ENCODE results near the gene AGAP9. TPM values are rescaled to one million over a fixed set of nuclear protein-coding genes. Genes with fewer than 3 reads are reported as not detected.
A peak's percentile ranks its signal among the peaks of the same experiment; 100 is the strongest.
"Not testable (repeated sequence)": the region's sequence is repeated elsewhere in the genome, so short reads cannot be mapped to it uniquely, and the experiment has no call there.

The AGAP9 gene
- total RNA-seq, 2 experiments from 2014 or later: 4.3 to 4.9 TPM

DNA sequence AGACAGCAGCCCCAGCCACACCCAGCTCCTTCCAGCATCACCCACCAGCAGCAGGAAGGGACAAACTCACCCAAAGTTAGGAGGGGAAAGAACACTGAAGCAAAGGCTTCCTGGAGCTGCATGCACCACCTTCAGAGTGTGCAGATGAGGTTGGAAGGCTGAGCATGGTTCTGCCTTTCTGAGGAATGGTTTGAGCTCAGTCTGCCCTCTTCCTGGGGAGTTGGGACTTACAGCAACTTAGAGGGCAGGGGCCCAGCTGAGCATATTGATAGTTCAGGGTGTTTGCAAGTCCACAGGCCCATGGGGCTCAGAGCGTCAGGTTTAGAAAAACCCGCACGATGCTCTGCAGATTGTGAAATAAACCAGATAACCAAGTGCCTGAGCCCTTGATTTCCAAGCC lies 43.3 kb downstream of the AGAP9 start:
- H3K9me3 Mint-ChIP-seq; H3K36me3 Mint-ChIP-seq; H3K4me1 Mint-ChIP-seq; H3K4me3 Mint-ChIP-seq; ATAC-seq (ENCODE audit: low read depth); H3K27me3 Mint-ChIP-seq; H3K27ac Mint-ChIP-seq; POLR2A ChIA-PET; DNase-seq: not testable (repeated sequence)

DNA sequence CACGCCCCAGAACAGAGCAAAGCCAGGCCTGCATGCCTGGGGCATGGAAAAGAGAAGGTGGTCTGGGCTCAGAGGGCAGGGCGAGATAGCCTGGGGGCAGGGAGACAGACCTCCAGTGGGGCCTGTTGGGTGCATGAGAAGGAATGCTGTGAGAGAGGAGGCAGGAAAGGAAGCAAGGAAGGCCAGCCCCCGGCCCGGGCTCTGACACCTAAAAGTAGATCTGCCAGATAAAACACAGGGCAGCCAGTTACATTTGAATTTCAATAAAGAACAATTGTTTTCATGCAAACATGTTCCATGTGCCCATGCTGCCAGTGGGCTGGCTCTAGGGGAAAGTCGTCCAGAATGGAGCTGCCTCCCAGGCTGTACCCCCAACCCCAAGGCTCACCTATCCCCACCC lies 45.3 kb downstream of the AGAP9 start:
- POLR2A ChIA-PET; H3K27me3 Mint-ChIP-seq; H3K4me3 Mint-ChIP-seq; ATAC-seq (ENCODE audit: low read depth); DNase-seq; H3K4me1 Mint-ChIP-seq; H3K27ac Mint-ChIP-seq; H3K36me3 Mint-ChIP-seq; H3K9me3 Mint-ChIP-seq: not testable (repeated sequence)

DNA sequence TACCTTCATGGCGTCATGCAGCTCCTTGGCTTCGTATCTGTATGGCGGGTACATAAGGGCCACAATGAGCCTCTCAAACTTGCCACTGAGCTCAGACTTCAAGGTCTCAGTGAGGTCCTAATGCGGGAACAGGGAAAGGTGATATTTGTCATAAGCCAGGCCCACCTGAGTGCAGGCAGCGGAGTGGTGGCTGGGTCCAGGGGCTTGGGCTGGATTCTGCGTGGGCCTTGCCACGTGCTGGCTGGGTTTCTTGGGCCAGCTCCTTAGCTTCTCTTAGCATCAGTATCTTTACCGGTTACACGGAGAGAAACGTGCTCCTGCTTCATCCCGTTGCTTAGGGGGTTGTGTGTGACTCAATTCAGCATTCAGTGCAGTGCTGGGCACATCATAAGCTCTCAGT lies 46.4 kb downstream of the AGAP9 start:
- DNase-seq; H3K9me3 Mint-ChIP-seq; H3K4me3 Mint-ChIP-seq; H3K27me3 Mint-ChIP-seq; H3K4me1 Mint-ChIP-seq; ATAC-seq (ENCODE audit: low read depth); H3K27ac Mint-ChIP-seq; POLR2A ChIA-PET; H3K36me3 Mint-ChIP-seq: not testable (repeated sequence)

DNA sequence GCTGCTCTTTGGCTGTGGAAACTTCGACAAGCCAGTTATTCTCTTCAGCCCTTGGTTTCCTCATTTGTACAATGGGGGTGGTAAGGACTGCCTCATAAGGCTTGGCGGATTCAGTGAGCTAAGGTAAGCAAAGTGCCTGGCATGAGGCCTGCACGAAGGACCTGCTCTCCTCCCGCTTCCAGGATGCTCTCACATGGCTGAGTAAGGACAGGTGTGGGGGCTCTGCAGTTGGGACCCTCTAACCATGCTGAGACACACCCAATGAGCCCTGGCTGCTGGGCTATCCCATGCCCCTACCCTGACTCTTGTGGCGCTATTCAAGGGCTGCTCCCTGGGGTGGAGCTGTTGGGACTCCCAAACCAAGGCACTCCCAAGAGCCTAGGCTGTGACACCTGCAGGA lies 48.3 kb downstream of the AGAP9 start:
- H3K27me3 Mint-ChIP-seq; H3K27ac Mint-ChIP-seq; H3K9me3 Mint-ChIP-seq; POLR2A ChIA-PET; H3K4me1 Mint-ChIP-seq; ATAC-seq (ENCODE audit: low read depth); DNase-seq; H3K36me3 Mint-ChIP-seq; H3K4me3 Mint-ChIP-seq: not testable (repeated sequence)

DNA sequence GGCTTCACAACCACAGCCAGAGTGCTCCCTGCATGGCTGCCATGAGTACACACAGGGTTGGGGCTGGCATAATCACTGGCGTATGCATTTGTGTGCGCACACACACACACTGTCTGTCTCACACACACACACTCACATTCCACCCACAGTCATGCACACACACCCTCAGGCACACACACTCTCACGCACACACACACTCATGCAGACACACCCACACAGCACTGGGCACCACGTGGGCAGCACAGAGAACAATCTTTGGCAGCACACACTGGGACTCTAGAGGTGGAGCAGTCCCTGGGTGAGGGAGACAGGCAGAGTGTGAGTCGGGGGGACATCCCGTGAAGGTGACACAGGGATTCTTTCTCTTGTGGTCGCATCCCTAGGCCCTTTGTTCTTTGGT lies 49.9 kb downstream of the AGAP9 start:
- DNase-seq; H3K9me3 Mint-ChIP-seq; POLR2A ChIA-PET; H3K27ac Mint-ChIP-seq; H3K4me3 Mint-ChIP-seq; H3K27me3 Mint-ChIP-seq; H3K4me1 Mint-ChIP-seq; H3K36me3 Mint-ChIP-seq; ATAC-seq (ENCODE audit: low read depth): not testable (repeated sequence)

DNA sequence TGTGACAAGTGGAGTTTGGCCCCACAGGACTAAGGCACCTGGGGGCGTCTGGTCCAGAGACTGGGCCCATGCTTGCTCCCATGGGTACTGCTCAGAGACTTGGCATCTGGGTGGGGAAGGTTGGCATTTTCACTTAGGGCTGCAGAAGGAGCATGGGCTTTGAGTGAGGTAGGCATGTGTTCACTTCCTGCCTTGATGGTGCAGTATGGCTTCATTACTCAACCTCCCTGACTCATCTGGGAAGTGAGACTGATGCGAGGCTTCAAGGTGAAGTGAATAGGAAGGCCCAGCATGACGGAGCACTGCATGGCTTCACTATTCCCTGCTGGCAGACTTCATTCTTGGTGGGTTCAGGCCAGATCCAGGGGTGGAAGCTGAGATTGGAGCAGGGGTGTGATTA lies 50.8 kb downstream of the AGAP9 start:
- H3K9me3 Mint-ChIP-seq; POLR2A ChIA-PET; H3K27ac Mint-ChIP-seq; ATAC-seq (ENCODE audit: low read depth); H3K36me3 Mint-ChIP-seq; H3K27me3 Mint-ChIP-seq; H3K4me1 Mint-ChIP-seq; H3K4me3 Mint-ChIP-seq; DNase-seq: not testable (repeated sequence)

DNA sequence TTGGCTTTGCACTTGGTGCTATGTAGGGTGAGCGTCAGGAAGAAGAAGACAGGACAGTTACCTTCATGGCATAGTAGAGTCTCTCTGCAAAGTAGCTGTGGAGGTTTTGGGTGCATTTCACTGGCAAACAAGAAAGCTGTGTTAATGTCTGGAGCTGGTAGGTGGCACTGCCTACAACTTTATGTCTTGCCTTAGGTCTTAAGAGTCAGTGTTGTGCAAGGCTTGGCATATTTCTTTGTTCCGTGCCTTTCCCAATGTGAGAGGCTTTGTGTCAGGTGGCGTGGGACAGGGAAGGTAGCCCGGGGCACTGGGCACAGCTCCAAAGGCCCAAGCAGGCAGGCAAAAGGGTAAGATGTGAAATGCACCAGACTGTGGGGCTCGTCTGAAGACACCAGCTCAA lies 51.4 kb downstream of the AGAP9 start:
- ATAC-seq (ENCODE audit: low read depth); H3K36me3 Mint-ChIP-seq; POLR2A ChIA-PET; H3K27me3 Mint-ChIP-seq; H3K9me3 Mint-ChIP-seq; DNase-seq; H3K4me1 Mint-ChIP-seq; H3K27ac Mint-ChIP-seq; H3K4me3 Mint-ChIP-seq: not testable (repeated sequence)

DNA sequence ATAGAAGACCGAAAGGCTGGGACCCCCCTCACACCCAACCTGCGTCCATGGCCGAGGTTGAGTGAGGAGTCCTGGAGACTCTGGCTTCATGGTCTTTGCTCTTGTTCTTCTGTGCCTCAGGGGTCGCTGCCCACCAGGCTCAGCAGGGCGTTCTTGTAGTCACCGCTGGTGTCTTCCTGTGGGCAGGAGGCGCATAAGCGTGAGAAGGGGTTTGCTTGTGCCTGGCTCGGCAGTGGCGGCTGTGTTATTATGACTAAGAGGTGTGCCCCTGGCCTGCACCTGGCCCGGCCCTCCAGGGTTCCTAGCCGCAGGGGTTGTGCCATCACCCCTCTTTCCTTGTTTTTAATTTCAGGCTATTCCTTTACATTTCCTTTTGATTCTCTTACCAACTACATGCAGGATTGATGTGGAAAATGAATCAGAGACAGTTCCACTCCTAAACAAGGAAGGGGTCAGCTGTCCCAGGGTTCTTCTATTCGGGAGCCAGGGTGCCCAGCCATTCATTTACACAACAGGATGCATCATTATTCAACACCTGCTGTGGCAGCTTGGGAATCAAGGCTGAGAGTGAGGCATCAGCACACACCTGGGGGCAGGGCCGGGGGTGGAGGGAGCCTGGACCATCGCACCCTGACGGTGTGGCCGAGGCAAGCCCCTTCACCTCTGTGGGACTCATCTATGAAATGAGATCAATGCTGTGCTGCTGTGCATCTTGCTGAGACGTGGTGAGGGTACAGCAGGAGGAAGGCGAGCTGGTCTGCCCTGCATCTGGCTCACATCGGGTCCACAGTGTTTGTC lies 54.5 kb downstream of the AGAP9 start:
- H3K4me3 Mint-ChIP-seq; H3K4me1 Mint-ChIP-seq; H3K9me3 Mint-ChIP-seq; H3K27ac Mint-ChIP-seq; H3K36me3 Mint-ChIP-seq; ATAC-seq (ENCODE audit: low read depth); H3K27me3 Mint-ChIP-seq; DNase-seq; POLR2A ChIA-PET: not testable (repeated sequence)

DNA sequence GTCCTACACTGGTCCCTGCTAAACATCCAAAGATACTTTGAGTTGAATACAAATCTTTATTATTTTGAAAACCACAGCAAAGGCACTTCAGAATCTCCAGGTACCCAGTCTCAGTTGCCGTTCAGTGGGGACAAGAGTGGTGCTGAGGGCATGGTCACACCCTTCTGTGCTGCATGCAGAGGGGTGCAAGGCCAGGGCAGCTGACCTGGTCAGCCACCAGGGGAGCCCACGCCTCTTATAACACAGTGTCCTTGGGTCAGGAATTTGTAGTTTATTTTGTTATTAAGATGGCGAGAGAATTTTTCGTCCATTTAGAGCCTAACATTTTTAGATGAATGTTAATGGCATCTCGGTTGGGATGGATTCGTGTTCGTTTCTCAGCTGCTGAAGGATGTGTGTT lies 55.5 kb downstream of the AGAP9 start:
- ATAC-seq (ENCODE audit: low read depth); H3K27ac Mint-ChIP-seq; H3K36me3 Mint-ChIP-seq; H3K9me3 Mint-ChIP-seq; H3K27me3 Mint-ChIP-seq; H3K4me1 Mint-ChIP-seq; POLR2A ChIA-PET; H3K4me3 Mint-ChIP-seq; DNase-seq: not testable (repeated sequence)

DNA sequence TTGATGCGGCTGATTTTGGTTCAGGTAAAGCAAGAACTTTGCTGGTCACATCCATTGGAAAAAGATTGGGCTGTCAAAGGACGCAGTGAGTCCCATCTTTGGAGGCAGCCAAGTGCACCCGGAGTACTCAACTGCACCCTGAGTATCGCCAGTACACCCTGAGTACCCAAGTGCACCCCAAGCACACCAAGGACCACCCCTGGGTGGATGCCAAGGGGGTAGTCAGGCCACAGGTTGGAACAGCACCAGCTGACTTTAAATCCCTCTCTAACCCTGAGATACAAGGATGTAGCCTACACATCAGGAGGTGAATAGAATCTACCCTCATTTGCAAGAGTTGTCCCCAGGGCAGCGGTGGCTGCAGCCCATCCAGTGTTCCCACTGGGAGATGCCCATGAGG lies 56.0 kb downstream of the AGAP9 start:
- H3K4me3 Mint-ChIP-seq; H3K27ac Mint-ChIP-seq; H3K36me3 Mint-ChIP-seq; DNase-seq; H3K4me1 Mint-ChIP-seq; H3K27me3 Mint-ChIP-seq; H3K9me3 Mint-ChIP-seq; POLR2A ChIA-PET; ATAC-seq (ENCODE audit: low read depth): not testable (repeated sequence)

DNA sequence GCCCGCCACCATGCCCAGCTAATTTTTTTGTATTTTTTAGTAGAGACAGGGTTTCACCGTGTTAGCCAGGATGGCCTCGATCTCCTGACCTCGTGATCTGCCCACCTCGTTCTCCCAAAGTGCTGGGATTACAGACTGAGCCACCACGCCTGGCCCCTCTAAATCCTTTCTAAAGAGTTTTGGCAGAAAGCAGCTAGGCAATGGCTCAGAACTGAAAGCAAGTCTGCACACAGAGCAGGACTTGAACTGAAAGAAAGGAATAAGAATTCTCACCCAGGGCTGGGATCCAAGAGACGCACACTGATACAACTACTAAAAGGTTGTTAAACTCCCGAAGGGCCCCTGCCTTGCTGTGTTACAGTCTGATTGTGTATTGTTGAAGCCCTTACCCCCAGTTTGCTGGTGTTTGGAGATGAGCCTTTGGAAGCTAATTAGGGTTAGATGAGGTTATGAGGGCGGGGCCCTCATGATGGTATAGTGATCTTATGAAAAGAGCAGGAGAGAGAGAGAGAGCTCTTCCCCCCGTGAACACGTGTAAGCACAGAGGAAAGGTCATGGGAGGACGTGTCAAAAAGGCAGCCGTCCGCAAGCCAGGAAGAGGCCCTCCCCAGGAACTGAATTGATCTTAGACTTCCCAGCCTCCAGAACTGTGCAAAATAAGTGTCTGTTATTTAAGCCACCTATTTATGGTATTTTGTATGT lies 58.1 kb downstream of the AGAP9 start:
- POLR2A ChIA-PET; H3K4me1 Mint-ChIP-seq; H3K27ac Mint-ChIP-seq; H3K9me3 Mint-ChIP-seq; H3K4me3 Mint-ChIP-seq; H3K36me3 Mint-ChIP-seq; ATAC-seq (ENCODE audit: low read depth); H3K27me3 Mint-ChIP-seq; DNase-seq: not testable (repeated sequence)

DNA sequence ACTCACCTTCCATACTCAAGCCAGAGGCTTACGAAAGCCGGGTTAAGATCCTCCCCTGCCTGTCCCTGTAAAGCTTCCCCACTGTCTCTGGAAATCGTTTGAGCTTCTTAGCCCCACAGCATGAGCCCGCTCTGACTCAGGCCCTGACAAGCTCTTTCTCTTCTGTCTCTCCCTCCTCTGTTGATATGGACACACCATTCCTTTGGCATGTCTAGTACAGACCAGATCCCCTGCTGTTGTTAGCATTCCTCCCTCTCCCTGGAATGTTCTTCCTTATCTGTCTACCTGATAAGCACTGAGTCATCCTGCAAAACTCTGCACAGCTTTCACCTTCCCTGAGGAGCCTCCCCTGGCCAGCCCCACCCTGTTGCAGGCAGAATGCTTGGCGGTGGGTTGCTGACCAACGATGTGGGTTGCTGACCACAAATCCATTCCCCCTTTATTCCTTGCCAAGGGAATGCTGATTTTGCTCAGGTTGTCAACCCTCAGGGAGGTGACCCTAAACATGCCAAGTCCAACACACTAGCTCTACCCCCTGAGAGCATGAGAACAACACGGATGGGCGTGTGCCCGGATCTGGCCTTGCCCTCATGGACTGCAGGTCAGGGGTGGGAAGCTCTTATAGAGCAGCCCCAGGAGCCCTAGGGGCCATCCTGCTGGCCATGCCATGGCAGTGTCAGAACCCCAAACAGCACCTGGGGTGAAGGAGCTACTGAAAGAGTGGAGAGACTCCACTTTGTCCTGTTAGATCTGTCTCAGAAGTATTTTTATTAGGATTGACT lies 60.7 kb downstream of the AGAP9 start:
- H3K36me3 Mint-ChIP-seq; POLR2A ChIA-PET; ATAC-seq (ENCODE audit: low read depth); H3K4me3 Mint-ChIP-seq; DNase-seq; H3K9me3 Mint-ChIP-seq; H3K4me1 Mint-ChIP-seq; H3K27ac Mint-ChIP-seq: not testable (repeated sequence)
- peaks cover 12% of the 10 kb centered on the region for H3K27me3 Mint-ChIP-seq

DNA sequence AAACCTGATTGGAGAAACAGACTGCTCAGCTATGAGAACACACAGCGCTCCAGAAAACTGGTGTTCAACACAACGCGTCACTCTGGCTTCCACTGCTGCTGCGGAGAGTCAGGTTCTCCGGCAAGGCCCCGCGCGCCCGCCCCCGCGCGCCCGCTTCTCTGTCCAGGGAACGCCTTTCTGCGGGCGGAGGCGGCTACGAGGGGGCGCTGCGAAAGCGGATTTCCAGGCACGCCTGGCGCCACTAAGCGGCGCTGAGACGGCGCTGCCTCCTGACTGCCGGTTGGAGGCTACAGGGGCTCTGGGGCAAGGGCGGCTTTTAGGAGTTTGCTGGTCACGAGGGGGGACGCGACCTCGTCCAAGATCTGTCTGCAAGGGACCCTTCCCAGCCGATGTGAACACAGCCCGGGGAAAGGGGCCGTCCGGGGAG lies 62.2 kb downstream of the AGAP9 start:
- DNase-seq, POLR2A ChIA-PET, H3K27ac Mint-ChIP-seq, H3K36me3 Mint-ChIP-seq, H3K9me3 Mint-ChIP-seq, H3K4me3 Mint-ChIP-seq, H3K4me1 Mint-ChIP-seq: not testable (repeated sequence)
- H3K27me3 Mint-ChIP-seq: peaks cover 15% of the 10 kb centered on the region
- ATAC-seq (ENCODE audit: low read depth): peak; percentile 74
